WTC11 (cell line): ENCODE data around the gene GUCY1A2. TPM values are rescaled to one million over a fixed set of nuclear protein-coding genes. Genes with fewer than 3 reads are reported as not detected.

Experiments
- ARID4B ChIP-seq: sonication (generic); formaldehyde crosslinking; IDR thresholded peaks from 2 replicates; pipeline ENCODE4 v1.8.0; 2023; ENCODE audit warnings: missing genetic modification reagents, mild to moderate bottlenecking, borderline replicate concordance
- ATF1 ChIP-seq: sonication (generic); formaldehyde crosslinking; IDR thresholded peaks from 2 replicates; pipeline ENCODE4 v1.8.1; 2023; ENCODE audit warnings: mild to moderate bottlenecking, moderate library complexity, missing genetic modification reagents
- CDX4 ChIP-seq: fragments of 250-450 bp; sonication (Bioruptor Pico); IDR thresholded peaks from 2 replicates; pipeline ENCODE4 v1.9.0; 2021; ENCODE audit warnings: moderate library complexity, mild to moderate bottlenecking, inconsistent platforms, borderline replicate concordance
- CREB1 ChIP-seq: sonication (generic); formaldehyde crosslinking; IDR thresholded peaks from 2 replicates; pipeline ENCODE4 v1.8.0; 2023; ENCODE audit warnings: mild to moderate bottlenecking, missing genetic modification reagents
- CREM ChIP-seq: sonication (generic); formaldehyde crosslinking; IDR thresholded peaks from 2 replicates; pipeline ENCODE4 v1.8.1; 2022; ENCODE audit warnings: mild to moderate bottlenecking, missing genetic modification reagents, moderate library complexity
- E2F1 ChIP-seq: sonication (generic); formaldehyde crosslinking; IDR thresholded peaks from 2 replicates; pipeline ENCODE4 v1.8.0; 2022; ENCODE audit warnings: mild to moderate bottlenecking, missing genetic modification reagents
- HMGXB4 ChIP-seq: sonication (generic); formaldehyde crosslinking; IDR thresholded peaks from 2 replicates; pipeline ENCODE4 v1.8.1; 2023; ENCODE audit warnings: mild to moderate bottlenecking, moderate library complexity, missing genetic modification reagents
- JAZF1 ChIP-seq: fragments of 250-450 bp; sonication (Bioruptor Pico); IDR thresholded peaks from 2 replicates; pipeline ENCODE4 v1.9.0; 2021; ENCODE audit warnings: moderate library complexity, mild to moderate bottlenecking, inconsistent platforms
- KAT7 ChIP-seq: sonication (generic); formaldehyde crosslinking; IDR thresholded peaks from 2 replicates; pipeline ENCODE4 v1.8.1; 2023; ENCODE audit warnings: missing genetic modification reagents, mild to moderate bottlenecking, borderline replicate concordance
- PRDM15 ChIP-seq: sonication (generic); formaldehyde crosslinking; IDR thresholded peaks from 2 replicates; pipeline ENCODE4 v1.8.0; 2022; ENCODE audit warnings: missing genetic modification reagents
- SMAD3 ChIP-seq: sonication (generic); formaldehyde crosslinking; IDR thresholded peaks from 2 replicates; pipeline ENCODE4 v1.8.0; 2022; ENCODE audit warnings: missing genetic modification reagents, mild to moderate bottlenecking, borderline replicate concordance
- SP1 ChIP-seq: sonication (generic); formaldehyde crosslinking; conservative IDR thresholded peaks from 2 replicates; pipeline ENCODE4 v1.8.1; 2022; ENCODE audit warnings: missing genetic modification reagents
- TEAD1 ChIP-seq: sonication (generic); formaldehyde crosslinking; IDR thresholded peaks from 2 replicates; pipeline ENCODE4 v1.8.0; 2022; ENCODE audit warnings: mild to moderate bottlenecking, missing genetic modification reagents
- ZBTB43 ChIP-seq: sonication (generic); formaldehyde crosslinking; IDR thresholded peaks from 2 replicates; pipeline ENCODE4 v1.8.1; 2023; ENCODE audit warnings: mild to moderate bottlenecking, missing genetic modification reagents
- ZNF396 ChIP-seq: fragments of 250-450 bp; sonication (Bioruptor Pico); IDR thresholded peaks from 2 replicates; pipeline ENCODE4 v1.8.0; 2021; ENCODE audit warnings: mild to moderate bottlenecking, moderate library complexity, borderline replicate concordance
- ZNF416 ChIP-seq: fragments of 250-450 bp; sonication (Bioruptor Pico); IDR thresholded peaks from 2 replicates; pipeline ENCODE4 v1.9.0; 2021; ENCODE audit warnings: mild to moderate bottlenecking, inconsistent platforms
- ZNF423 ChIP-seq: fragments of 250-450 bp; sonication (Bioruptor Pico); IDR thresholded peaks from 2 replicates; pipeline ENCODE4 v2.1.2; 2022; ENCODE audit warnings: mild to moderate bottlenecking, moderate library complexity
- ZSCAN18 ChIP-seq: fragments of 250-450 bp; sonication (Bioruptor Pico); IDR thresholded peaks from 2 replicates; pipeline ENCODE4 v2.1.2; 2022; ENCODE audit warnings: mild to moderate bottlenecking, moderate library complexity
- total RNA-seq: library from RNA; stranded (reverse); gene quantifications from 3 replicates; pipeline ENCODE4 v1.2.3, GENCODE V29; 2021

The GUCY1A2 gene
- total RNA-seq, 1 experiment from 2014 or later: 0.90 TPM

- TF ChIP-seq ZNF423 (0 out of 2 replicates have a peak, but pooled peaks have one; percentile 20), HMGXB4 (CRISPR knock-in tag) (0 out of 2 replicates have a peak, but pooled peaks have one; percentile 29), TEAD1 (CRISPR knock-in tag) (peak; percentile 82; the same call in 1 of the 2 replicates), SMAD3 (CRISPR knock-in tag) (peak; percentile 26; the same call in 1 of the 2 replicates), CDX4 (no peak), ARID4B (CRISPR knock-in tag) (peak; percentile 83), ZNF416 (0 out of 2 replicates have a peak, but pooled peaks have one; percentile 30), E2F1 (CRISPR knock-in tag) (0 out of 2 replicates have a peak, but pooled peaks have one; percentile 63), ZSCAN18 (0 out of 2 replicates have a peak, but pooled peaks have one; percentile 35), KAT7 (CRISPR knock-in tag) (no peak), JAZF1 (CRISPR knock-in tag) (no peak), ZBTB43 (CRISPR knock-in tag) (peak; percentile 75; the same call in 1 of the 2 replicates), PRDM15 (CRISPR knock-in tag) (no peak), ZNF396 (CRISPR knock-in tag) (no peak), CREB1 (peak; percentile 47; the same call in 1 of the 2 replicates), ATF1 (CRISPR knock-in tag) (no peak), CREM (CRISPR knock-in tag) (peak; percentile 22; the same call in 1 of the 2 replicates), SP1 (0 out of 2 replicates have a peak, but pooled peaks have one; percentile 35)
Observed at GRCh38 chr11:107018902-107019493, 722 bp upstream of the GUCY1A2 start (continued).
